Measurements from ENCODE around the gene FHIP1B.
A peak's percentile ranks its signal among the peaks of the same experiment; 100 is the strongest.
"Not testable (repeated sequence)": the region's sequence is repeated elsewhere in the genome, so short reads cannot be mapped to it uniquely, and the experiment has no call there.

The FHIP1B gene

GRCh38 chr11:6234387-6235107 lies at the start of gene FHIP1B:
Gene FHIP1B, minus strand, starts transcription at chr11:6234636. Its CDS starts 10,120 bp downstream, at chr11:6224516.
- peak; percentile 99 for DNase-seq (ENCODE audit: low read depth)

- DNase-seq (ENCODE audit: low read depth): no peak
Observed at GRCh38 chr11:6283453-6284023, 49.1 kb upstream of the FHIP1B start.

GRCh38 chr11:6280809-6281208 lies 46.4 kb upstream of the FHIP1B start:
- not testable (repeated sequence) for DNase-seq (ENCODE audit: low read depth)

- no peak for DNase-seq (ENCODE audit: low read depth)
Observed at GRCh38 chr11:6273188-6273587, 38.8 kb upstream of the FHIP1B start.

- no peak for DNase-seq (ENCODE audit: low read depth)
Observed at GRCh38 chr11:6271598-6271997, 37.2 kb upstream of the FHIP1B start.

- DNase-seq (ENCODE audit: low read depth): no peak
Observed at GRCh38 chr11:6270584-6271246, 36.3 kb upstream of the FHIP1B start.

GRCh38 chr11:6269994-6270393 lies 35.6 kb upstream of the FHIP1B start:
- no peak for DNase-seq (ENCODE audit: low read depth)

GRCh38 chr11:6268820-6269219 lies 34.4 kb upstream of the FHIP1B start:
- no peak for DNase-seq (ENCODE audit: low read depth)

- no peak for DNase-seq (ENCODE audit: low read depth)
Observed at GRCh38 chr11:6263662-6264061, 29.2 kb upstream of the FHIP1B start.

- no peak for DNase-seq (ENCODE audit: low read depth)
Observed at GRCh38 chr11:6260207-6260726, 25.8 kb upstream of the FHIP1B start.

GRCh38 chr11:6258571-6259081 lies 24.2 kb upstream of the FHIP1B start:
- DNase-seq (ENCODE audit: low read depth): no peak

GRCh38 chr11:6258141-6258540 lies 23.7 kb upstream of the FHIP1B start:
- DNase-seq (ENCODE audit: low read depth): no peak

GRCh38 chr11:6253197-6253596 lies 18.8 kb upstream of the FHIP1B start:
- no peak for DNase-seq (ENCODE audit: low read depth)

- DNase-seq (ENCODE audit: low read depth): no peak
Observed at GRCh38 chr11:6251990-6252473, 17.6 kb upstream of the FHIP1B start.

- no peak for DNase-seq (ENCODE audit: low read depth)
Observed at GRCh38 chr11:6251120-6251733, 16.8 kb upstream of the FHIP1B start.

GRCh38 chr11:6249770-6250555 lies 15.5 kb upstream of the FHIP1B start:
- DNase-seq (ENCODE audit: low read depth): no peak

- DNase-seq (ENCODE audit: low read depth): not testable (repeated sequence)
Observed at GRCh38 chr11:6248897-6249296, 14.5 kb upstream of the FHIP1B start.

- DNase-seq (ENCODE audit: low read depth): no peak
Observed at GRCh38 chr11:6248248-6248647, 13.8 kb upstream of the FHIP1B start.

- no peak for DNase-seq (ENCODE audit: low read depth)
Observed at GRCh38 chr11:6245536-6245935, 11.1 kb upstream of the FHIP1B start.

- no peak for DNase-seq (ENCODE audit: low read depth)
Observed at GRCh38 chr11:6241316-6241715, 6.9 kb upstream of the FHIP1B start.

- no peak for DNase-seq (ENCODE audit: low read depth)
Observed at GRCh38 chr11:6240781-6241180, 6.3 kb upstream of the FHIP1B start.
